HEK293 (cell line): ENCODE measurements around the gene CNN2.
A peak's percentile ranks its signal among the peaks of the same experiment; 100 is the strongest.

Experiments used
- CTCF ChIA-PET: fragments of 350-600 bp; formaldehyde crosslinking; extraction: SDS; loops from one replicate; lab custom pipeline; 2021; ENCODE audit warnings: antibody characterized with exemption; lab: Yijun Ruan, JAX
- POLR2A ChIA-PET: fragments of 300-600 bp; formaldehyde crosslinking; extraction: SDS; loops from one replicate; lab custom pipeline; 2020; ENCODE audit warnings: antibody characterized with exemption, inconsistent platforms; lab: Yijun Ruan, JAX
- H3K27ac ChIP-seq: fragments of 200-500 bp; sonication (Bioruptor generic); 2 replicates; pipeline ENCODE4 v1.5.1; 2014; ENCODE audit warnings: low read depth, low read length, control low read depth, inconsistent platforms; ENCODE audit errors: extremely low read depth
- H3K36me3 ChIP-seq, 2 experiments: fragments of 200-500 bp in 1 of 2; sonication (Bioruptor generic) in 1 of 2; 1 replicate in 1 of 2; 2 replicates in 1 of 2; pipeline ENCODE4 v1.5.1; 2014 to 2017; ENCODE audit warnings: inconsistent platforms in 2 of 2, low read length in 2 of 2; ENCODE audit not compliant: control insufficient read depth in 2 of 2, insufficient read depth in 1 of 2
- H3K4me1 ChIP-seq: fragments of 200-500 bp; sonication (Bioruptor generic); 2 replicates; pipeline ENCODE4 v1.5.1; 2014; ENCODE audit warnings: mild to moderate bottlenecking, low read length, inconsistent platforms; ENCODE audit not compliant: control insufficient read depth, insufficient read depth
- H3K4me3 ChIP-seq: 2 replicates; pipeline ENCODE4 v1.5.1; 2011; ENCODE audit warnings: low read depth, mild to moderate bottlenecking, control low read depth, low read length, moderate library complexity
- H3K9me3 ChIP-seq: fragments of 200-500 bp; sonication (Bioruptor generic); 2 replicates; pipeline ENCODE4 v1.5.1; 2014; ENCODE audit warnings: low read depth, low read length, inconsistent platforms; ENCODE audit not compliant: control insufficient read depth, insufficient read depth
- ATF2 ChIP-seq: fragments of 450-650 bp; formaldehyde crosslinking; IDR thresholded peaks from 2 replicates; pipeline ENCODE4 v1.5.1; 2016; ENCODE audit warnings: missing biosample characterization, missing genetic modification characterization, low read depth
- BCL11A ChIP-seq: fragments of 450-650 bp; formaldehyde crosslinking; IDR thresholded peaks from 2 replicates; pipeline ENCODE4 v1.5.1; 2016; ENCODE audit warnings: low read depth, missing biosample characterization, missing genetic modification characterization
- GLIS2 ChIP-seq: fragments of 450-650 bp; formaldehyde crosslinking; IDR thresholded peaks from 2 replicates; pipeline ENCODE4 v1.5.1; 2016; ENCODE audit warnings: missing biosample characterization, missing genetic modification characterization
- KLF10 ChIP-seq: fragments of 450-650 bp; IDR thresholded peaks from 2 replicates; pipeline ENCODE4 v1.5.1; 2018; ENCODE audit warnings: missing biosample characterization, mild to moderate bottlenecking, missing genetic modification characterization
- MYNN ChIP-seq: fragments of 450-650 bp; formaldehyde crosslinking; IDR thresholded peaks from 2 replicates; pipeline ENCODE4 v1.5.1; 2016; ENCODE audit warnings: missing biosample characterization, missing genetic modification characterization, borderline replicate concordance
- PRDM2 ChIP-seq: fragments of 450-650 bp; formaldehyde crosslinking; IDR thresholded peaks from 2 replicates; pipeline ENCODE4 v1.5.1; 2016; ENCODE audit warnings: missing biosample characterization, missing genetic modification characterization, borderline replicate concordance
- PRDM4 ChIP-seq: fragments of 450-650 bp; formaldehyde crosslinking; IDR thresholded peaks from 2 replicates; pipeline ENCODE4 v1.5.1; 2017; ENCODE audit warnings: missing biosample characterization, missing genetic modification characterization
- SALL2 ChIP-seq: fragments of 450-650 bp; formaldehyde crosslinking; IDR thresholded peaks from 2 replicates; pipeline ENCODE4 v1.5.0; 2017; ENCODE audit warnings: missing biosample characterization, mild to moderate bottlenecking, missing genetic modification characterization, borderline replicate concordance
- ZBTB17 ChIP-seq: fragments of 450-650 bp; formaldehyde crosslinking; IDR thresholded peaks from 2 replicates; pipeline ENCODE4 v1.5.1; 2016; ENCODE audit warnings: missing biosample characterization, missing genetic modification characterization
- ZBTB21 ChIP-seq: fragments of 450-650 bp; formaldehyde crosslinking; IDR thresholded peaks from 2 replicates; pipeline ENCODE4 v1.5.1; 2017; ENCODE audit warnings: missing biosample characterization, missing genetic modification characterization
- ZBTB26 ChIP-seq: fragments of 450-650 bp; formaldehyde crosslinking; optimal IDR thresholded peaks from 2 replicates; pipeline ENCODE3; 2016; ENCODE audit warnings: missing biosample characterization, mild to moderate bottlenecking, missing genetic modification characterization
- ZFHX2 ChIP-seq: fragments of 450-650 bp; formaldehyde crosslinking; conservative IDR thresholded peaks from 2 replicates; pipeline ENCODE4 v1.5.1; 2016; ENCODE audit warnings: missing biosample characterization, missing genetic modification characterization
- ZFP41 ChIP-seq: fragments of 450-650 bp; formaldehyde crosslinking; IDR thresholded peaks from 2 replicates; pipeline ENCODE4 v1.5.1; 2016; ENCODE audit warnings: missing biosample characterization, missing genetic modification characterization, borderline replicate concordance
- ZNF157 ChIP-seq: fragments of 450-650 bp; formaldehyde crosslinking; IDR thresholded peaks from 2 replicates; pipeline ENCODE4 v1.5.1; 2016; ENCODE audit warnings: missing biosample characterization, missing genetic modification characterization
- ZNF2 ChIP-seq: fragments of 450-650 bp; formaldehyde crosslinking; IDR thresholded peaks from 2 replicates; pipeline ENCODE4 v1.5.1; 2016; ENCODE audit warnings: missing biosample characterization, missing genetic modification characterization
- ZNF23 ChIP-seq: fragments of 450-650 bp; formaldehyde crosslinking; IDR thresholded peaks from 2 replicates; pipeline ENCODE4 v1.5.1; 2016; ENCODE audit warnings: missing biosample characterization, missing genetic modification characterization, borderline replicate concordance
- ZNF350 ChIP-seq: fragments of 450-650 bp; formaldehyde crosslinking; IDR thresholded peaks from 2 replicates; pipeline ENCODE4 v1.5.0; 2017; ENCODE audit warnings: missing biosample characterization, mild to moderate bottlenecking, missing genetic modification characterization
- ZNF354C ChIP-seq: fragments of 450-650 bp; formaldehyde crosslinking; IDR thresholded peaks from 2 replicates; pipeline ENCODE4 v1.5.1; 2016; ENCODE audit warnings: missing biosample characterization, missing genetic modification characterization, low read depth, borderline replicate concordance
- ZNF426 ChIP-seq: fragments of 450-650 bp; formaldehyde crosslinking; IDR thresholded peaks from 2 replicates; pipeline ENCODE4 v1.5.1; 2017; ENCODE audit warnings: missing biosample characterization, missing genetic modification characterization, mild to moderate bottlenecking, inconsistent platforms, moderate library complexity
- ZNF624 ChIP-seq: fragments of 450-650 bp; formaldehyde crosslinking; IDR thresholded peaks from 2 replicates; pipeline ENCODE4 v1.5.1; 2017; ENCODE audit warnings: missing biosample characterization, missing genetic modification characterization
- ZNF629 ChIP-seq: fragments of 450-650 bp; formaldehyde crosslinking; IDR thresholded peaks from 2 replicates; pipeline ENCODE4 v1.5.1; 2017; ENCODE audit warnings: missing biosample characterization, missing genetic modification characterization
- ZNF664 ChIP-seq: fragments of 450-650 bp; formaldehyde crosslinking; IDR thresholded peaks from 2 replicates; pipeline ENCODE4 v1.5.1; 2016; ENCODE audit warnings: missing biosample characterization, missing genetic modification characterization
- ZNF670 ChIP-seq: fragments of 450-650 bp; formaldehyde crosslinking; IDR thresholded peaks from 2 replicates; pipeline ENCODE4 v1.5.1; 2016; ENCODE audit warnings: missing biosample characterization, missing genetic modification characterization, low read depth
- ZSCAN16 ChIP-seq: fragments of 450-650 bp; formaldehyde crosslinking; IDR thresholded peaks from 2 replicates; pipeline ENCODE4 v1.5.1; 2016; ENCODE audit warnings: missing biosample characterization, missing genetic modification characterization
- ZSCAN5A ChIP-seq: fragments of 450-650 bp; formaldehyde crosslinking; IDR thresholded peaks from 2 replicates; pipeline ENCODE4 v1.5.1; 2016; ENCODE audit warnings: missing biosample characterization, missing genetic modification characterization

CNN2 gene

GRCh38 chr19:1025960-1026782 lies at the start of gene CNN2:
CNN2 (plus strand) TSS chr19:1026608; CDS start chr19:1026662, 54 bp downstream.
- Histone ChIP-seq H3K36me3 (no peaks in the 10 kb centered on the region), H3K9me3 (no peaks in the 10 kb centered on the region), H3K4me3 (peak within 1 kb of the TSS; percentile 55), H3K4me1 (peaks cover 5% of the 10 kb centered on the region; the same call in 1 of the 2 replicates), H3K27ac (peak within 1 kb of the TSS; percentile 47)
- ChIA-PET CTCF (interaction anchor here (0.7 to 2.6 kb wide), 4 partner anchors 25 to 81 kb away, joined by 3 to 11 read pairs (median 4); partner anchors contain the start of gene GRIN3B), POLR2A (interaction anchor here (0.5 to 6.2 kb wide), 9 partner anchors 9 to 266 kb away, joined by 3 to 60 read pairs (median 4); partner anchors contain the start of genes ABCA7 and CIRBP)
- TF ChIP-seq PRDM2 (no peak), ZNF2 (tag by site-specific recombination) (no peak), SALL2 (no peak), ZFP41 (no peak), ZNF426 (tag by site-specific recombination) (no peak), ZNF23 (no peak), ZBTB17 (tag by site-specific recombination) (peak; percentile 61), MYNN (tag by site-specific recombination) (no peak), GLIS2 (peak; percentile 71), ZNF354C (tag by site-specific recombination) (no peak), ZNF350 (no peak), ZBTB26 (tag by site-specific recombination) (peak; percentile 71), PRDM4 (tag by site-specific recombination) (no peak), KLF10 (tag by site-specific recombination) (peak; percentile 91), ZNF629 (tag by site-specific recombination) (no peak), ZSCAN5A (tag by site-specific recombination) (no peak; the same call in 1 of the 2 replicates), ZFHX2 (peak; percentile 77), ATF2 (no peak), ZNF157 (tag by site-specific recombination) (no peak), ZBTB21 (no peak), ZSCAN16 (tag by site-specific recombination) (no peak), ZNF664 (tag by site-specific recombination) (no peak), BCL11A (tag by site-specific recombination) (no peak), ZNF624 (tag by site-specific recombination) (no peak), ZNF670 (tag by site-specific recombination) (no peak)
